SK-N-SH (cell line): ENCODE data around the gene SDK1.

ENCODE experiments used
- NFIC ChIP-seq: IDR thresholded peaks from 2 replicates; pipeline ENCODE4 v1.4.0; 2012; ENCODE audit warnings: borderline replicate concordance
- POLR2AphosphoS5 ChIP-seq: IDR thresholded peaks from 2 replicates; pipeline ENCODE4 v1.6.1; 2012; ENCODE audit warnings: low read depth, low read length
- TF ChIP-seq, protein P1 (sequence below): fragments of 200-600 bp; sonication (generic); IDR thresholded peaks from 2 replicates; pipeline ENCODE4 v1.6.1; 2017; ENCODE audit warnings: antibody characterized with exemption, mild to moderate bottlenecking, moderate library complexity
- TF ChIP-seq, protein P2 (sequence below): IDR thresholded peaks from 2 replicates; pipeline ENCODE4 v1.4.0; 2012; ENCODE audit warnings: low read depth

DNA sequence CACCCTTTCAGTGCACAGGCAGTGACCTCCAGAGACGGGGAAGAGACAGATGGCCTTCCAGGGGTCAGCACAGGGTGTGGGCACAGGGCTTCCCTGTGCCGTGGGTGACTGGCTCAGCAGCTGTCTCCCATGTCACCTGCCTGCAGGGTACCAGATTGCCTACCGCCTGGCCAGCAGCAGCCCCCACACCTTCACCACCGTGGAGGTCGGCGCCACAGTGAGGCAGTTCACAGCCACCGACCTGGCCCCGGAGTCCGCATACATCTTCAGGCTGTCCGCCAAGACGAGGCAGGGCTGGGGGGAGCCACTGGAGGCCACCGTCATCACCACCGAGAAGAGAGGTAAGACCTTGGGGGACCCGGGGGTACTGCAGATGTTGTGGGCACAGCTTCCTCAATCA is 844.5 kb downstream of the SDK1 start:
- TF ChIP-seq, protein P1, sequence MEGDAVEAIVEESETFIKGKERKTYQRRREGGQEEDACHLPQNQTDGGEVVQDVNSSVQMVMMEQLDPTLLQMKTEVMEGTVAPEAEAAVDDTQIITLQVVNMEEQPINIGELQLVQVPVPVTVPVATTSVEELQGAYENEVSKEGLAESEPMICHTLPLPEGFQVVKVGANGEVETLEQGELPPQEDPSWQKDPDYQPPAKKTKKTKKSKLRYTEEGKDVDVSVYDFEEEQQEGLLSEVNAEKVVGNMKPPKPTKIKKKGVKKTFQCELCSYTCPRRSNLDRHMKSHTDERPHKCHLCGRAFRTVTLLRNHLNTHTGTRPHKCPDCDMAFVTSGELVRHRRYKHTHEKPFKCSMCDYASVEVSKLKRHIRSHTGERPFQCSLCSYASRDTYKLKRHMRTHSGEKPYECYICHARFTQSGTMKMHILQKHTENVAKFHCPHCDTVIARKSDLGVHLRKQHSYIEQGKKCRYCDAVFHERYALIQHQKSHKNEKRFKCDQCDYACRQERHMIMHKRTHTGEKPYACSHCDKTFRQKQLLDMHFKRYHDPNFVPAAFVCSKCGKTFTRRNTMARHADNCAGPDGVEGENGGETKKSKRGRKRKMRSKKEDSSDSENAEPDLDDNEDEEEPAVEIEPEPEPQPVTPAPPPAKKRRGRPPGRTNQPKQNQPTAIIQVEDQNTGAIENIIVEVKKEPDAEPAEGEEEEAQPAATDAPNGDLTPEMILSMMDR, result no peak
- TF ChIP-seq NFIC, result no peak
- no peak for TF ChIP-seq POLR2AphosphoS5
- TF ChIP-seq, protein P2, sequence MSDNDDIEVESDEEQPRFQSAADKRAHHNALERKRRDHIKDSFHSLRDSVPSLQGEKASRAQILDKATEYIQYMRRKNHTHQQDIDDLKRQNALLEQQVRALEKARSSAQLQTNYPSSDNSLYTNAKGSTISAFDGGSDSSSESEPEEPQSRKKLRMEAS, result no peak
